OCI-LY7 (cell line): ENCODE measurements around the gene ITGB4. TPM values are rescaled to one million over a fixed set of nuclear protein-coding genes. Genes with fewer than 3 reads are reported as not detected.

Experiments
- BruUV-seq: library from RNA; stranded (reverse); fragments of 400-500 nt; replicated peaks from 2 replicates; lab custom pipeline; 2021; lab: Mats Ljungman, UMichigan
- CTCF ChIA-PET: fragments of 300-600 bp; sonication (Branson Sonifier 250); formaldehyde crosslinking; loops from one replicate; lab custom pipeline; 2022; ENCODE audit warnings: antibody characterized with exemption; ENCODE audit not compliant: unreplicated experiment; lab: Charles Lee
- POLR2A ChIA-PET: fragments of 300-600 bp; sonication (Branson Sonifier 250); formaldehyde crosslinking; loops from one replicate; lab custom pipeline; 2022; ENCODE audit warnings: antibody characterized with exemption; lab: Charles Lee
- DNase-seq: peaks from one replicate; pipeline ENCODE4 v3.0.0-alpha.2; 2015; ENCODE audit warnings: low spot score
- H2AFZ ChIP-seq: fragments of 200-600 bp; sonication (generic), shearing (Covaris generic); 2 replicates; pipeline ENCODE4 v1.6.1; 2014; ENCODE audit warnings: mild to moderate bottlenecking, antibody characterized with exemption, low read length, moderate library complexity
- H3K27ac ChIP-seq: fragments of 200-600 bp; sonication (generic); 2 replicates; pipeline ENCODE4 v1.5.1; 2014; ENCODE audit warnings: mixed run types, low read depth, mild to moderate bottlenecking, moderate library complexity, low read length, inconsistent platforms; ENCODE audit not compliant: poor library complexity, severe bottlenecking
- H3K36me3 ChIP-seq: fragments of 200-600 bp; sonication (generic); 2 replicates; pipeline ENCODE4 v1.6.1; 2014; ENCODE audit warnings: mild to moderate bottlenecking, antibody characterized with exemption, low read length, moderate library complexity, mixed read lengths; ENCODE audit not compliant: insufficient read depth
- H3K4me1 ChIP-seq: fragments of 200-600 bp; sonication (generic); 2 replicates; pipeline ENCODE4 v1.5.1; 2014; ENCODE audit warnings: mild to moderate bottlenecking, low read length; ENCODE audit not compliant: insufficient read depth, poor library complexity, severe bottlenecking
- H3K4me2 ChIP-seq: fragments of 200-600 bp; sonication (generic); 2 replicates; pipeline ENCODE4 v1.6.1; 2014; ENCODE audit warnings: mild to moderate bottlenecking, low read length
- H3K4me3 ChIP-seq: fragments of 200-600 bp; sonication (generic); 2 replicates; pipeline ENCODE4 v1.5.1; 2014; ENCODE audit warnings: mild to moderate bottlenecking, low read depth, low read length; ENCODE audit not compliant: poor library complexity, severe bottlenecking
- H3K79me2 ChIP-seq: fragments of 200-600 bp; sonication (generic); 2 replicates; pipeline ENCODE4 v1.6.1; 2016; ENCODE audit warnings: low read depth, mild to moderate bottlenecking, low read length, moderate library complexity, mixed read lengths; ENCODE audit not compliant: insufficient read depth
- H3K9me2 ChIP-seq: fragments of 200-600 bp; sonication (generic); 2 replicates; pipeline ENCODE4 v1.6.1; 2016; ENCODE audit warnings: mild to moderate bottlenecking, low read length, mixed read lengths; ENCODE audit not compliant: insufficient read depth
- H3K9me3 ChIP-seq: fragments of 200-600 bp; sonication (generic); 2 replicates; pipeline ENCODE4 v1.6.1; 2014; ENCODE audit warnings: mild to moderate bottlenecking, mixed run types, low read length, mixed read lengths
- H4K20me1 ChIP-seq: fragments of 200-600 bp; sonication (generic); 2 replicates; pipeline ENCODE4 v1.6.1; 2014; ENCODE audit warnings: mild to moderate bottlenecking, antibody characterized with exemption, low read length, moderate library complexity, mixed read lengths; ENCODE audit not compliant: insufficient read depth
- EZH2phosphoT487 ChIP-seq: fragments of 200-600 bp; sonication (generic); IDR thresholded peaks from 2 replicates; pipeline ENCODE4 v1.6.1; 2018; ENCODE audit warnings: low read depth, borderline replicate concordance, mild to moderate bottlenecking, mixed run types, antibody characterized with exemption, low read length, moderate library complexity, mixed read lengths
- intact Hi-C: fragments of 100-400 bp; cut with micrococcal nuclease; formaldehyde crosslinking; loops from one replicate; pipeline ENCODE4 v1.10.0; 2022; ENCODE audit not compliant: unreplicated experiment
- total RNA-seq, 2 experiments: library from RNA; depleted of rRNA in 1 of 2; stranded (reverse); fragments of >200 nt in 1 of 2; shearing (Covaris generic) in 1 of 2; gene quantifications; 2 replicates each; pipeline ENCODE4 v1.2.3, GENCODE V29; 2014 to 2022
- TF ChIP-seq, protein P1 (sequence below): fragments of 200-600 bp; sonication (generic); conservative IDR thresholded peaks from 2 replicates; pipeline ENCODE4 v1.5.1; 2014; ENCODE audit warnings: mild to moderate bottlenecking, antibody characterized with exemption, low read length, moderate library complexity, mixed read lengths

The ITGB4 gene
- total RNA-seq, 2 experiments from 2014 or later: 0.66 to 3.9 TPM

DNA sequence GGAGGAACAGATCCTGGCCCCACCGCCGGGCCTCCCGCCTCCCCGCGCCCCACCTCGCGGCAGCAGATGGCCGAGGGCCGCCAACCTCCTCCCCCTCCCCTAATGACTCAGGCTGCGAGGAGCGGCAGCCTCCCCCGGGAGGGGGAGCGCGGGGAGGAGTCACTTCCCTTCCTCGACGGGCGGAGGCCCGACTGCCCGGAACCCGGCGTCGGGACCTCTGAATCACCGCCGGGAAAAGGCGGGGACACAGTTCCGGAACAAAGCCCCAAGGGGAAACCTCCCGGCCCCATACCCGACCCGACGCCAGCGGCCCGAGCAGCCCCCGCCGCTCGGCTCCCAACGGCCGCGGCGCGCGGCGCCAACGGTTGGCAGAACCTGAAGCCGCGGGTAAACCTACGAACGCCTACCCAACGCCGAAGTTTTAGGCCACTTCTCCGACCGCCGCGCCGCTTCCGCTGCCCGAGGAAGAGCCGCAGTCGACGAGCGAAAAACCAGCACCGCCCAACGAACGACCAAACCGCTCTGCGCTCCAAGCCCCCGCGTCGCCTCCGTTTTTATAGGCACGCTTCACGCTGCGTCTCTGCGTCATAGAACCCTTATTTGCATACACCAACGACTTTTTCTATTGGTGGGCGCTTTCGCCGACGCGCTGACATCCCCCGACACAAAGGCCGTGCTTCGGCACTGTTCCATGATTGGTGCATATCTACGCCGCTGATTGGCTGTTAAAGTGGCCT, 58.2 kb downstream of the ITGB4 start:
- Histone ChIP-seq H4K20me1 (peaks cover 24% of the 10 kb centered on the region), H3K9me3 (no peaks in the 10 kb centered on the region), H2AFZ (no peak overlapping the region; the same call in 1 of the 2 replicates), H3K4me3 (peak overlapping the region; percentile 83), H3K4me1 (peaks cover 45% of the 10 kb centered on the region), H3K36me3 (peaks cover 46% of the 10 kb centered on the region), H3K4me2 (peak overlapping the region; percentile 85), H3K27ac (peak overlapping the region; percentile 84), H3K9me2 (no peaks in the 10 kb centered on the region), H3K79me2 (peaks cover 33% of the 10 kb centered on the region)
- peak; percentile 100 for DNase-seq
- CTCF ChIA-PET: interaction anchor here (0.6 to 1.0 kb wide), 4 partner anchors 14 to 51 kb away, joined by 3 to 5 read pairs (median 4); no protein-coding TSS in a partner anchor
- POLR2A ChIA-PET: interaction anchor here (0.6 to 2.1 kb wide), 30 partner anchors 8 to 441 kb away, joined by 3 to 20 read pairs (median 4); partner anchors contain the start of genes GALK1, SMIM5, TMEM94 and WBP2
- BruUV-seq: no TSS peak
- intact Hi-C loops: loop anchor here (1.0 to 5.0 kb wide), 3 partner anchors 14 to 488 kb away; partner anchors contain the start of genes GALK1, TRIM65 and UBALD2
- TF ChIP-seq EZH2phosphoT487: no peak
- TF ChIP-seq, protein P1, sequence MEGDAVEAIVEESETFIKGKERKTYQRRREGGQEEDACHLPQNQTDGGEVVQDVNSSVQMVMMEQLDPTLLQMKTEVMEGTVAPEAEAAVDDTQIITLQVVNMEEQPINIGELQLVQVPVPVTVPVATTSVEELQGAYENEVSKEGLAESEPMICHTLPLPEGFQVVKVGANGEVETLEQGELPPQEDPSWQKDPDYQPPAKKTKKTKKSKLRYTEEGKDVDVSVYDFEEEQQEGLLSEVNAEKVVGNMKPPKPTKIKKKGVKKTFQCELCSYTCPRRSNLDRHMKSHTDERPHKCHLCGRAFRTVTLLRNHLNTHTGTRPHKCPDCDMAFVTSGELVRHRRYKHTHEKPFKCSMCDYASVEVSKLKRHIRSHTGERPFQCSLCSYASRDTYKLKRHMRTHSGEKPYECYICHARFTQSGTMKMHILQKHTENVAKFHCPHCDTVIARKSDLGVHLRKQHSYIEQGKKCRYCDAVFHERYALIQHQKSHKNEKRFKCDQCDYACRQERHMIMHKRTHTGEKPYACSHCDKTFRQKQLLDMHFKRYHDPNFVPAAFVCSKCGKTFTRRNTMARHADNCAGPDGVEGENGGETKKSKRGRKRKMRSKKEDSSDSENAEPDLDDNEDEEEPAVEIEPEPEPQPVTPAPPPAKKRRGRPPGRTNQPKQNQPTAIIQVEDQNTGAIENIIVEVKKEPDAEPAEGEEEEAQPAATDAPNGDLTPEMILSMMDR: peak; percentile 71

- CTCF ChIA-PET: interaction anchor here (0.6 to 1.0 kb wide), 4 partner anchors 14 to 50 kb away, joined by 3 to 5 read pairs (median 4); no protein-coding TSS in a partner anchor
- peaks cover 35% of the 10 kb centered on the region for H3K79me2 ChIP-seq
- peak overlapping the region; percentile 42 for H3K27ac ChIP-seq
- H3K4me2 ChIP-seq: peak overlapping the region; percentile 50
- TF ChIP-seq, protein P1: no peak
- TF ChIP-seq EZH2phosphoT487: no peak
- no peak for DNase-seq
- POLR2A ChIA-PET: interaction anchor here (0.5 to 2.1 kb wide), 30 partner anchors 9 to 648 kb away, joined by 3 to 20 read pairs (median 4); partner anchors contain the start of genes GALK1, SMIM5, TMEM94 and WBP2
- BruUV-seq: no TSS peak
- peaks cover 24% of the 10 kb centered on the region for H4K20me1 ChIP-seq
- peaks cover 45% of the 10 kb centered on the region for H3K4me1 ChIP-seq
- H3K9me3 ChIP-seq: no peaks in the 10 kb centered on the region
- H2AFZ ChIP-seq: peak overlapping the region; percentile 51; the same call in 1 of the 2 replicates
- peaks cover 41% of the 10 kb centered on the region for H3K36me3 ChIP-seq
- intact Hi-C loops: loop anchor here (1.0 to 10.0 kb wide), 5 partner anchors 15 to 505 kb away; partner anchors contain the start of genes ACOX1, GALK1, MIF4GD and TEN1
- no peaks in the 10 kb centered on the region for H3K9me2 ChIP-seq
- H3K4me3 ChIP-seq: peak overlapping the region; percentile 28
These were observed 59.0 kb downstream of the ITGB4 start for GRCh38 chr17:75779987-75780889.
